ENCODE measurements around the gene APMAP.
"Not testable (repeated sequence)": the region's sequence is repeated elsewhere in the genome, so short reads cannot be mapped to it uniquely, and the experiment has no call there.

The APMAP gene

GRCh38 chr20:24929867-24930723 is 62.5 kb downstream of the APMAP start:
- DNase-seq = not testable (repeated sequence)

- DNase-seq = not testable (repeated sequence)
These were observed 63.3 kb downstream of the APMAP start for GRCh38 chr20:24929259-24929658.

GRCh38 chr20:24920706-24921105 is 71.8 kb downstream of the APMAP start:
- DNase-seq = not testable (repeated sequence)

- DNase-seq = not testable (repeated sequence)
These were observed 72.9 kb downstream of the APMAP start for GRCh38 chr20:24919665-24920064.

GRCh38 chr20:24918579-24919566 is 73.7 kb downstream of the APMAP start:
- DNase-seq = no peak

- peak; percentile 40 for DNase-seq
These were observed 74.6 kb downstream of the APMAP start for GRCh38 chr20:24917797-24918578.

- DNase-seq = no peak
These were observed 75.5 kb downstream of the APMAP start for GRCh38 chr20:24917056-24917455.

GRCh38 chr20:24916412-24916811 is 76.1 kb downstream of the APMAP start:
- no peak for DNase-seq

GRCh38 chr20:24915892-24916291 is 76.7 kb downstream of the APMAP start:
- no peak for DNase-seq

GRCh38 chr20:24915440-24915839 is 77.1 kb downstream of the APMAP start:
- no peak for DNase-seq

GRCh38 chr20:24914388-24915241 is 77.9 kb downstream of the APMAP start:
- no peak for DNase-seq

- no peak for DNase-seq
These were observed 79.4 kb downstream of the APMAP start for GRCh38 chr20:24913076-24913628.
